Nephron progenitor cell (in vitro differentiated cells): ENCODE data around the gene GALK2.
"Not testable (repeated sequence)": the region's sequence is repeated elsewhere in the genome, so short reads cannot be mapped to it uniquely, and the experiment has no call there.

ENCODE experiments used
- DNase-seq: peaks from one replicate; pipeline ENCODE4 v3.0.0; 2021
- H3K27ac Mint-ChIP-seq: 2 replicates; pipeline ENCODE4 v1.8.0; 2021; ENCODE audit warnings: mild to moderate bottlenecking, moderate library complexity, mixed read lengths
- H3K27me3 Mint-ChIP-seq: 2 replicates; pipeline ENCODE4 v1.8.0; 2021; ENCODE audit warnings: mild to moderate bottlenecking, low read depth, mixed read lengths; ENCODE audit not compliant: poor library complexity
- H3K36me3 Mint-ChIP-seq: 2 replicates; pipeline ENCODE4 v1.8.0; 2021; ENCODE audit warnings: low read depth, mixed read lengths
- H3K4me1 Mint-ChIP-seq: 2 replicates; pipeline ENCODE4 v1.8.0; 2021; ENCODE audit warnings: mixed read lengths
- H3K4me3 Mint-ChIP-seq: 2 replicates; pipeline ENCODE4 v1.8.0; 2021; ENCODE audit warnings: mild to moderate bottlenecking, moderate library complexity, mixed read lengths
- H3K9me3 Mint-ChIP-seq: 2 replicates; pipeline ENCODE4 v1.8.0; 2021; ENCODE audit warnings: mild to moderate bottlenecking, moderate library complexity, mixed read lengths
- TF ChIP-seq, protein P1 (sequence below): fragments of 200-600 bp; sonication (generic); IDR thresholded peaks from 2 replicates; pipeline ENCODE4 v1.5.0; 2021; ENCODE audit warnings: antibody characterized with exemption

The GALK2 gene

DNA sequence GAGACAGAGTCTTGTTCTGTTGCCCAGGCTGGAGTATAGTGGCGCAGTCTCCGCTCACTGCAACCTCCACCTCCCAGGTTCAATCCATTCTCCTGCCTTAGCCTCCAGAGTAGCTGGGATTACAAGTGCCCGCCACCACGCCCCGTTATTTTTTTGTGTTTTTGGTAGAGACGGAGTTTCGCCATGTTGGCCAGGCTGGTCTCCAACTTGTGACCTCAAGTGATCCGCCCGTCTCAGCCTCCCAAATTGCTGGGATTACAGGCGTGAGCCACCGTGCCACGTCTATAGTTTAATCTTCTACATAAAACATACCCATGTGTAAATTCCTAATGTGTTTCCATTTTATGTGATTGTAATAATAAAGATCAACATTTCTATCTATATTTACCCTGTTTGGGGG is 1.7 kb downstream of the GALK2 start:
- Mint-ChIP-seq H3K36me3 (peaks cover 24% of the 10 kb centered on the region), H3K4me1 (peaks cover 17% of the 10 kb centered on the region), H3K27ac (no peak overlapping the region), H3K27me3 (no peaks in the 10 kb centered on the region), H3K4me3 (peak overlapping the region; percentile 72), H3K9me3 (peaks cover 20% of the 10 kb centered on the region)
- no peak for DNase-seq
- TF ChIP-seq, protein P1, sequence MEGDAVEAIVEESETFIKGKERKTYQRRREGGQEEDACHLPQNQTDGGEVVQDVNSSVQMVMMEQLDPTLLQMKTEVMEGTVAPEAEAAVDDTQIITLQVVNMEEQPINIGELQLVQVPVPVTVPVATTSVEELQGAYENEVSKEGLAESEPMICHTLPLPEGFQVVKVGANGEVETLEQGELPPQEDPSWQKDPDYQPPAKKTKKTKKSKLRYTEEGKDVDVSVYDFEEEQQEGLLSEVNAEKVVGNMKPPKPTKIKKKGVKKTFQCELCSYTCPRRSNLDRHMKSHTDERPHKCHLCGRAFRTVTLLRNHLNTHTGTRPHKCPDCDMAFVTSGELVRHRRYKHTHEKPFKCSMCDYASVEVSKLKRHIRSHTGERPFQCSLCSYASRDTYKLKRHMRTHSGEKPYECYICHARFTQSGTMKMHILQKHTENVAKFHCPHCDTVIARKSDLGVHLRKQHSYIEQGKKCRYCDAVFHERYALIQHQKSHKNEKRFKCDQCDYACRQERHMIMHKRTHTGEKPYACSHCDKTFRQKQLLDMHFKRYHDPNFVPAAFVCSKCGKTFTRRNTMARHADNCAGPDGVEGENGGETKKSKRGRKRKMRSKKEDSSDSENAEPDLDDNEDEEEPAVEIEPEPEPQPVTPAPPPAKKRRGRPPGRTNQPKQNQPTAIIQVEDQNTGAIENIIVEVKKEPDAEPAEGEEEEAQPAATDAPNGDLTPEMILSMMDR: no peak

DNA sequence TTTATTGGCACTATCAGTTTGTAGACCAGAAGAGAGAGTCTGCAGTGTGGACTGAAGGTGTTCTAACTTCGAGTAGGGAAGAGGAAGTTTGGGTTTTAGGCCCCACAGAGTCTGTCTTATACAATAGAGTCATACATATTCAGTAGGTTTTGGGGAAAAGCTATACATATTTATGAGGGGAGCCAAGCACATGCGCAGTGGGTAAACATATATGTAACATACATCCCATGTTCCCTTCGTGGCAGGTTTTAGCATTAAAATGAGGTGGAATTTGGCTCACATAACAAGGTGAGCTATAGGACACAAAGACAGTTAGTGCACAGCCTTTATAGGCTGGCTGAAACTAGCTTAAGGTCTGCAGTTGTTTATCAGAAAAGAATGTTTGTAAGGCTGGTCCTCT is 4.9 kb downstream of the GALK2 start:
- H3K4me3 Mint-ChIP-seq: no peak overlapping the region
- DNase-seq: no peak
- H3K9me3 Mint-ChIP-seq: peaks cover 20% of the 10 kb centered on the region
- H3K4me1 Mint-ChIP-seq: peaks cover 17% of the 10 kb centered on the region
- no peak overlapping the region for H3K27ac Mint-ChIP-seq
- H3K36me3 Mint-ChIP-seq: peaks cover 31% of the 10 kb centered on the region
- TF ChIP-seq, protein P1: no peak
- no peaks in the 10 kb centered on the region for H3K27me3 Mint-ChIP-seq

DNA sequence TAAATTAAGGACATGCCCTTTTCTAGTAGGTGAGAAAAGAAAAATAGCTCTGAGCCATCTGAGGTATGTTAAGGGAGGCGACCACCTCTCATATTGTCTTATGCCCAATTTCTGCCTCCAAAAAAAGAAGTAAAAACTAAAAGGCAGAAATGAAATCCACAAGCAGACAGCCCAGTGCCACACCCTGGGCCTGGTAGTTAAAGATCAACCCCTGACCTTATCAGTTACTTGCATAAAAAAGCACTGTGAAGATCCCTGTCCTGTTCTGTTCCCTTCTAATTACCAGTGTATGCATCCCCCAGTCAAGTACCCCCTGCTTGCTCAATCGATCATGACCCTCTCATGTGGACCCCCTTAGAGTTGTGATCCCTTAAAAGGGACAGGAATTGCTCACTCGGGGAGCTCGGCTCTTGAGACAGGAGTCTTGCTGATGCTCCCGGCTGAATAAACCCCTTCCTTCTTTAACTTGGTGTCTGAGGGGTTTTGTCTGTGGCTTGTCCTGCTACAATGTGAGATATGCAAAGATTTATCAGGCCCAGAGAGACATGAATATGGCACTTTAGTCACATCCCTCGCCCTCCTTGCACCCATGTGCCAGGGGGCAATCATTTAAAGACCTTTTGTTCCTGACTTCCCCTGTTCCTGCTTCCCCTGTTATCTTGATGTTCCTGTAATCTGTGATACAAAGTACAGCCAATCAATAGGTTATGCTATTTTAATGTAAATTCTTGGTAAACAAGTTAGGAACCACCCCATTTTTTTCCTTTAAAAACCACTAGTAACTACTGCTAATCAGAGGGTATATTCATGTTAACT is 5.7 kb downstream of the GALK2 start:
- not testable (repeated sequence) for H3K27ac Mint-ChIP-seq, H3K27me3 Mint-ChIP-seq

DNA sequence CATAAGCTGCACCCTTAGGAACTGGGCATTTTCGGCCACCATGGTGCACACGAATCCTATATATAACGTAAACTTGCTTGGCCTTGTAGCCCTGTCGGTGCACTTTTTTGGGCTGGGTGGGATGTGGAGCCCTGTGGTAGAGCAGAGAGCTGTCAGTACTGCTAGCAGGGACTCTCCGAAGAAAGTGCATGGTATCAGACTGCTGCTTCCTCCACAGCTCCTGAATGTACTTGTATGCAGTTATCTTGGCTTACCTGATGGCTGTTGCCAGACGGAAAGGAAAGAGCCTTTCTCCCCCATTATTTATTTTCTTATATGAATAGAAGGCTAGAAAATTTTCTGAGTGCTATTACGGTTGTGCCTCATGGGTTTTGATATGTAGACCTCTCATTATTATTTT is 8.4 kb downstream of the GALK2 start:
- Mint-ChIP-seq H3K36me3 (peaks cover 42% of the 10 kb centered on the region), H3K9me3 (peaks cover 29% of the 10 kb centered on the region), H3K27ac (no peak overlapping the region), H3K27me3 (no peaks in the 10 kb centered on the region), H3K4me1 (no peaks in the 10 kb centered on the region), H3K4me3 (no peak overlapping the region)
- TF ChIP-seq, protein P1: no peak
- no peak for DNase-seq

More for the DNA sequence above, 5.7 kb downstream of the GALK2 start:
- H3K9me3 Mint-ChIP-seq: peaks cover 20% of the 10 kb centered on the region
- DNase-seq, H3K4me1 Mint-ChIP-seq, H3K4me3 Mint-ChIP-seq: not testable (repeated sequence)
- peaks cover 31% of the 10 kb centered on the region for H3K36me3 Mint-ChIP-seq

DNA sequence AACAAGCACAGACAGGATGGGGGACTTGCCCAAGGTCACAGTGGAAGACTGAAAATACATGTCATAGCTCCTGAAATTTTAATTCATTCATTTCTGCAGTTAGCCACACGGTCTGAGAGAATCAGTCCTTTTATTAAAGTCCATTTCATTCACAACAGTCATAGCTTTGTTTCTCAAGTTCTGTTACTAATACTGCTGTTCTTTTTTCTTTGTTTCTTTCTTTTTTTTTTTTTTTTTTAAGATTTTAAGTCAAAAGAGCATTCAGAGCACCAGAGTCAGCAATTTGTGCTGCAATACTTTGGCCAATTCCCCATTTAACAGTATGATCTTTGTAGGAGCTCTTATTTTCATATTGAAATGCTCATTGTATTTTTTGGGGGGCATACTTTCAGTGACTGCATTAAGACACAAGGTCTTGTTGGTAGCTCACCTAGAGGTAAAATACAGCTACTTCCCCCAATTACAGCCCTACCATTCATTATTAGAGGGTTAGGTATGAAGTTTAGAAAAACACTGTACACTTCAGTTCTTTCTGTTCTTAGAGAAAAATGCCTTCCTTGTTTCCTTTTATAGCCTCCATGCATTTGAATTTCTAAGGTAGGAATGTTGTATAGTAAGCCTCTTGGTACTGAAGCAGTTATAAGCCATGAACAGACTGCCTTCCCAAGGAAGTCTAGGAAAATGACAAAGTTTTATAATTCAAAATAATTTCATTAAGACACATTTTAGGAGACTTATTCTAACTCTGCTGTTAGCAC is 9.6 kb downstream of the GALK2 start:
- Mint-ChIP-seq H3K4me1 (no peaks in the 10 kb centered on the region), H3K27me3 (no peaks in the 10 kb centered on the region), H3K4me3 (no peak overlapping the region), H3K36me3 (peaks cover 32% of the 10 kb centered on the region), H3K9me3 (peaks cover 25% of the 10 kb centered on the region), H3K27ac (no peak overlapping the region)
- no peak for DNase-seq
- TF ChIP-seq, protein P1: no peak

DNA sequence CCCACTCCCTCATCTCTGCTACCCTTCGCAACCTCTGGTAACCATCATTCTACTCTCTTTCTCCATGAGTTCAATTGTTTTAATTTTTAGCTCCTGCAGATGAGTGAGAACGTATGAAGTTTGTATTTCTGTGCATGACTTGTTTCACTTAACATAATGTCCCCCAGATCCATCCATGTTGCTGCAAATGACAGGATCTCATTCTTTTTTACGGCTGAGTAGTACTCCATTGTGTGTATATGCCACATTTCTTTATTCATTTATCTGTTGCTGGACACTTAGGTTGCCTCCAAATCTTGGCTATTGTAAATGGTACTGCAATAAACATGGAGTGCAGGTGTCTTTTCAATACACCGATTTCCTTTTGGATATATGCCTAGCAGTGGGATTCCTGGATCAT is 12.1 kb downstream of the GALK2 start:
- H3K9me3 Mint-ChIP-seq: peaks cover 18% of the 10 kb centered on the region
- no peak overlapping the region for H3K27ac Mint-ChIP-seq
- TF ChIP-seq, protein P1: no peak
- no peak overlapping the region for H3K4me3 Mint-ChIP-seq
- peaks cover 33% of the 10 kb centered on the region for H3K36me3 Mint-ChIP-seq
- no peak for DNase-seq
- H3K27me3 Mint-ChIP-seq: no peaks in the 10 kb centered on the region
- no peaks in the 10 kb centered on the region for H3K4me1 Mint-ChIP-seq

DNA sequence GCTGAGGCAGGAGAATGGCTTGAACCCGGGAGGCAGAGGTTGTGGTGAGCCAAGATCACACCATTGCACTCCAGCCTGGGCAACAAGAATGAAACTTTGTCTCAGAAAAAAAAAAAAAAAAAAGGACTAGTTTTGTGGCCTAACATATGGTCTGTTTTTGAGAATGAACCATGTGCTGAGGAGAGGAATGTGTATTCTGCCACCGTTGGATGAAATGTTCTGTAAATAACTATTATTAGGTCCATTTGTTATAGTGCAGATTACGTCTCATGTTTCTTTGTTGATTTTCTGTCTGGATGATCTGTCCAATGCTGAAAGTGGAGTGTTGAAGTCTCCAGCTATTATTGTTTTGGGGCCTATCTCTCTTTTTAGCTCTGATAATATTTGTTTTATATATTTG is 13.7 kb downstream of the GALK2 start:
- not testable (repeated sequence) for H3K27me3 Mint-ChIP-seq

More for the DNA sequence above, 13.7 kb downstream of the GALK2 start:
- not testable (repeated sequence) for H3K4me1 Mint-ChIP-seq, H3K4me3 Mint-ChIP-seq, H3K27ac Mint-ChIP-seq, DNase-seq
- H3K9me3 Mint-ChIP-seq: peaks cover 18% of the 10 kb centered on the region
- H3K36me3 Mint-ChIP-seq: peaks cover 27% of the 10 kb centered on the region
